Activated T-helper 1 cell treated with Interleukin-2 at 50 U/mL for 16 hours (primary cell): ENCODE data around the gene DCC.

Experiments used
- DNase-seq: peaks from one replicate; pipeline ENCODE4 v3.0.0-alpha.2; 2020; ENCODE audit warnings: low read depth

The DCC gene

GRCh38 chr18:53224128-53224778, 884.3 kb downstream of the DCC start:
- DNase-seq: no peak

DNA sequence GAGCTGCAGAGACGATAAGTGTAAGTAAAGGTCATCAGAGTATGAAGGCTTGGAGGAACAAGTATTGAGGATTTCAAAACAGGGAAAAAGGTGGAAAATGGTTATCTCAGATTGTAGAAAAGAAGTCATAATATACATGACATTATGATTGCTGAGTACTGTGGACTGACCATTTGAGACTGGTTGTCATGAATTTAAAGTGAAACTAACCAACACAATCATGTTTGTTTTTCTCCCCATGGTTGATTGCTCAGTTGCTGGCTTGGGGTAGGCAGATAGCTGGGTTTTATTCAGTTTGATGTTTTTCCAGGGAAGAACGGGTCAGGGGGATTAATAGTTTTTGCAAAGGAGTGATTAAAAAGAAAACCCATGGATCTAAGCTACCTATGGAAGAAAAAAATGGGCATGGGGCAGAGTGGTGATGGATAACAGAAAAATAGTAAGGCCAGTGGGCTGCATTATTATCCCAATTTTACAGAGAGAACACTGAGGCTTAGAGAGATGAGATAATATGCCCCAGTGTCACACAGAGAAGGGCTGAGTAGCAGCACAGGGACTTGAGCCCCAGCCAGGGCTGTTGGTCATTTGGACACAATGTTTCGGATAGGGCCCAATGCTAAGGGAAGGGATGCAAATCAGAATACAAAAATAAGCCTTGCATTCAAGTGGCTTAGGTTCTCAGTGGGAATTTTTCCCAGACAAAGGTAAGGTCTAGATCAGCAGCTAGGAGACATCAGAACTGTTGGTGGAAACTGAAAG, 885.7 kb downstream of the DCC start:
- no peak for DNase-seq

GRCh38 chr18:53234610-53235009, 894.6 kb downstream of the DCC start:
- DNase-seq: no peak

DNA sequence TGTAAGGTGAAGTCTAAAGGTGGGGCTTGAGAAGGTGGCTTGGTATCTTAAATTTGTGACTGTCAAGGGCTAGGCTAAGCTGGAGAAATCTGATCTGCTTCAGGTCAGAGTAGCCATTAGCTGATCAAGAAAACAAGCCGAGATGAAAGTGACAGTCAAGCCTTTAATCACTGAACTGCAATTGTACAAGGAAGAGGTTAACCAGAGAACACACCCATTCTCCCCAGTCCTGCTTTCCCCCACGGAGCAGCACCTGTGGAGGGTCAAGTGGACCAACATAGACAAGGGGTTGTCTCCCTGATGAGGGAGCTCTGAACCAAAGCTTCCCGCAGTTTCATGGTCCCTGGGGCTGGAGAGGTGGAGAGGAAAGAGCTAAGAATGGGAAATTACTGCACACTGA, 901.2 kb downstream of the DCC start:
- no peak for DNase-seq

- DNase-seq: no peak
Observed at GRCh38 chr18:53253789-53254188, 913.8 kb downstream of the DCC start.

DNA sequence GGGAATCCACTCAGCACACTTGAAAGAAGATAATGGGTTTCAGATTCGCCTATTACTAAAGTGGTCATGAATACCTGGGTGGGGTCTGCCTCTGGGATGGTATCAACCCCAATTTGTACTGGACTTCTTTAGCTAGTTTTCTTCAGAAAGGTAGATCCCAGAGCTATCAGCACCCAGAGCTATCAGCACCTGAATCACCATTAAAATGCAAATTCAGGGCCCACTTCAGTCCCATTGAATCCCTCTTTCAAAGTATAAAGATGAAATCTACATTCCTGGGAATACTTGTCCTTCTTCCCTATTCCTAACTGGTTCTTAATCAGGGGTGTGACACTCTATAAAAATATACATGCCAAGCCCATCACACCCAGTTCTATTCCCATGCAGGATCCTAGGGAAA, 914.3 kb downstream of the DCC start:
- no peak for DNase-seq

DNA sequence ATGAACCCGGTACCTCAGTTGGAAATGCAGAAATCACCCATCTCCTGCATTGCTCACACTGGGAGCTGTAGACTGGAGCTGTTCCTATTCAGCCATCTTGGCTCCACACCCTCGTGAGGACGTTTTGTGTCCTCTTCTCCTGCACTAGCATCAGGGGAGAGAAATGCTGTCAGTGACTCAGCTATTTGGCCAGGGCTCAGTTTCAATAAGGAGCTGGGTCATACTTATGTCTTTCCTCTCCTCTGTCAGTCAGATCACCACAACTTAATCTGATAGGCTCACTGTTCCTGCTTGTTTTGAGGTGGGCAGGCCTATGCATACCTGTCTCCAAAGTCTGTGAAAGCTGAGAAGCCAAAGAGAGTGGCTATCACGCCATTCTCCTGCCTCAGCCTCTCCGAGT, 921.2 kb downstream of the DCC start:
- no peak for DNase-seq

DNA sequence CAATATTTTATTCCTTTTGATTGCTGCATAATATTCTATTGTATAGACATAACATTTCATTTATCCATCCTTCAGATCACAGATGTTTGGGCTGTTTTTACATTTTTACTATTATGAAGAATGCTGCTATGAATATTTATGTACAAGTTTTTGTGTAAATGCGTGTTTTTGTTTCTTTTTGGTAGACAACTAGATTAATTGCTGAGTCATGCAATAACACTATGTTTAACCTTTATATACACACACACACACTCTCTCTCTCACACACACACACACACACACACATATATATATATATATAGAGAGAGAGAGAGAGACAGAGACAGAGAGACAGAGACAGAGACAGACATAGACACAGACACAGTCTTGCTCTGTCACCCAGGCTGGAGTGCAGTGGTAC, 926.9 kb downstream of the DCC start:
- DNase-seq: no peak

- no peak for DNase-seq
Observed at GRCh38 chr18:53268455-53268854, 928.5 kb downstream of the DCC start.

DNA sequence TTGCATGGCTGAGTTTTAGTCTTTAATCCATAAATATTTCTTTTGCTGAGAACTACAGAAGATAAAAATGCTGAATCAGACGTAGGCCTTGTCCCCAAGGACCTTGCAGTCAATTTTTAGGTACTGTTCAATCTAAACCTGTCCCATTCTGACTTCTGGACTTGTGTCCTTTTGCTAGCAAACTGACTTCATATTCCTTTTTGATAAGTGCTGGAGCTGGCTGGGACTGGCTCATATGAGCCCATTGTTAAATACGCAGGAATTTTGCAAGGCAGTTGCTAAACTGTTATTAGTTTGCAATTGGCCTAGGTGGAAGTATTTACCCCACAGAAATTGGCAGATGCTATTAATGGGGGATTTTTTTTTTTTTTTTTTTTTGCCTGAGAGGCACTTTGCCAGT, 941.4 kb downstream of the DCC start:
- no peak for DNase-seq

DNA sequence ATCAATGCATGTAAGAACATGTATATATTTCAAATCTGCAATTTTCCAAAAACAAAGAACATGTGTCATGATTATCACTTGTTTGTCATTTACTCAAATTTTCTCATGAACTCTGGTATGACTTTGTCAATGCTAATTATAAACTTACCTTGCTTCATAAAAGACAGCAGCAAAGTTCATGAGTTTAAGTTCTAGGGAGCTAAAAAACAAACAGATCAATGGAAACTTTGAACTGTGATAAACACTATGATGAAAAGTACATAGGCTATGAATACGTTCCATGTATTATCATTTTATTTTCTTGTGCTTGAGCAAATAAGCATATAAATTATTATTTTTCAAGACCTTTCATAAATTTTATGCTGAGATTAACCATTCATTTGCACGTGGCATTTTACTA, 943.7 kb downstream of the DCC start:
- no peak for DNase-seq

DNA sequence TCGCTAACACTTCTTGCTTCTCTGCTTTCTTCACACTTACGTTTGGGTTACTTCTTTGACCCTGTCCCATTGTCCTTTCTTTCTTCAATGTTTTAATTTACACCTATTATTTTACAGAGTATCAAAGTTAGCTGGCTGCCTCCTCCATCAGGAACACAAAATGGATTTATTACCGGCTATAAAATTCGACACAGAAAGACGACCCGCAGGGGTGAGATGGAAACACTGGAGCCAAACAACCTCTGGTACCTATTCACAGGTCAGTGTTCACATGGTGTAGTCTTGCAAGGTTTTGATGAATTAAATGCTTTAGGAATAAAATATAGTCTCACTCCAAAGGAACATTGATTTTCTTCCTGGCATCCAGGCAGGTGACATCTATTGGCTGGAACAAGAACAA, 965.5 kb downstream of the DCC start:
- no peak for DNase-seq

GRCh38 chr18:53319628-53320027, 979.6 kb downstream of the DCC start:
- DNase-seq: no peak

DNA sequence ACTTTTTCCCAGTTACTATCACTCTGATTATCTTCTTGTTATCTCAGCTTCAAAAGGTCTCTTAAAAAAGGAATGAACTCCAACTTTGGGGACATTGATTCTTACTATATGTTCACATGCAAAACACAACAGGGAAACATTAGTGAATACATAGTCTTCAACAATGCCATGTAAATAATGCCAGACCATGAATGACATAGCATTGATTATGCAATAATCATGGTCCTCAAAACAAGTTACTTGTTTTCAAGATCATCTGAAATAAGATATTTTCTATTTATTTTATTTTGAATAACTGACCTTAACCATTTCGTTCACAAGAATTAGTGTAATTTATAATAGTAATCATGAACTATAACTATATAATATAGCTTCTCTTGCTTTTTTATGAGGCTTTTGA, 982.2 kb downstream of the DCC start:
- DNase-seq: no peak

DNA sequence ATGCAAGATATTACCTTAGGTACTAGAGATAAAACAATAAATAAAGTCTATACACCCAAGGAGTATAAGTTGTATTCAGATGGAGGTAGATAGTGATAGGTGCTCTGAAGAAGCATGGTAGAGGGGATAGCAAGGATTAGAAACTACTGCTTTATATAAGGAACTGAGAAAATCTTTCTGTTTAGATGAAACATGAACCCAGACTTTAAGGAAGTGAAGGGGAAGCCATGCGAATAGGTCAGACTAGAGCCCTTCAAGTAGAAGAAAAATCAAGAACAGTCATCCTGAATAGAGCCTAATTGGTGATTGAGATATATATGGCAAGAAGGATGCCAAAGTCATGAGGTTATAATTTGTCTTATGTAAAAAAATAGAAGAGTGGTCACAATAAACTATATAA, 984.4 kb downstream of the DCC start:
- DNase-seq: no peak

DNA sequence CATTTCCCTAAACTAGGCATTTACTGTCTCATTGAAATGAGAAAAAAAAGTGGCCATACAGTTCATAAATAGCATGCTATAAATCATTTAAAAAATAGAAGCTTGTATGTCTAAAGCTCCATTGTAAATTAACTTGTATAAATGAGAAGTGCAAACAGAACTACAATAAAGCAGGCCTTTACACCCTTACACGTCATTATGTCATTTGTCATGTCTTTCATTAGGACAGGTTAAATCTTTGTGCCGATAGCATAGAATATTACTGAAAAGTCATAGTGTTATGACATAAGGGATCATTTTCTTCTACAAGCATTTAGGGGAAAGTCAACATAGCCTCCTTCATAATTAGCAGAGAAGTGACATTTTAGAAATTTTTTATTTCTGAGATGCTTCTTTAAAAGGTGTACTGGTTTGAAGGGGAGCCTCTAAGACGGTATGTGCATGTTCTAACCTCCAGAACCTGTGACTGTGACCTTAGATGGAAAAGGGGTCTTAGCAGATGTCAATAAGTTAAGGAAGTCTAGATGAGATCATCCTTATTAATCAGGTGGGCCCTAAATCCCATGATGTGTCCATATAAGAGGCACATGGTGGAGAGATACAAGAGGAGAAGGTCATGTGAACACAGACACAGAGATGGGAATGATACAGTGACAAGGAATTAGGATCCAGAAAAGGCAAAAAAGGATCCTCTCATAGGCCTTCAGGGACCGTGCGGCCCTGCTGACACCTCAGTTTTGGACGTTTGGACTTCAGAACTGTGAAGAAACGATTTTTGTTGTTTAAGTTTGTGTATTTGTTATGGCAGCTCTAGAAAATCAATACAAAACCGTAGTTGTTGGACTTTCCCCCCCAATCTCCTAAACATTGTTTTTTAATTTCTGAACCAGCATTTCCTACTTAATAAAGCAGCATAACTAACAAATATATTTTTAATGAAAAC, 1020.8 kb downstream of the DCC start:
- DNase-seq: no peak

DNA sequence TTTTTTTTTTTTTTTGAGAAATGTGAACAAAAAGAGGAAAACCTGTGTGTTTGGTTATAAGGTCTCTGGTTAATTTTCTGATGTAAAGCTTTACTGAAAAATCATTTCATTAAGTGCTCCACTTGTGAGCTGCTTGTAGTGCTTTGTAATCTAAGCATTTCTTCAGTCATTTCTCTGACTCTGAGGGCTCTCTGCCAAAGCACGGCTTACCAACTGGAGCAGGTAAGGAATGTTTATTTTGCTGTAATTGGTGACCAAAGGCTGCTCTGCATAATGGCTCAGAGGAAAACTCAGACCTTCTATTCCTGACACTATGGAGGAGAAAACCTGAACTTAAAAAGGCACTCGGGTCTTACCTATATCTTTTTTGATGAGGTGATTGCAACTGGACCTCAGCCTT, 1035.6 kb downstream of the DCC start:
- no peak for DNase-seq

- no peak for DNase-seq
Observed at GRCh38 chr18:53380063-53380639, 1040.2 kb downstream of the DCC start.

GRCh38 chr18:53382870-53383269, 1042.9 kb downstream of the DCC start:
- DNase-seq: no peak

GRCh38 chr18:53385889-53386288, 1045.9 kb downstream of the DCC start:
- DNase-seq: no peak

DNA sequence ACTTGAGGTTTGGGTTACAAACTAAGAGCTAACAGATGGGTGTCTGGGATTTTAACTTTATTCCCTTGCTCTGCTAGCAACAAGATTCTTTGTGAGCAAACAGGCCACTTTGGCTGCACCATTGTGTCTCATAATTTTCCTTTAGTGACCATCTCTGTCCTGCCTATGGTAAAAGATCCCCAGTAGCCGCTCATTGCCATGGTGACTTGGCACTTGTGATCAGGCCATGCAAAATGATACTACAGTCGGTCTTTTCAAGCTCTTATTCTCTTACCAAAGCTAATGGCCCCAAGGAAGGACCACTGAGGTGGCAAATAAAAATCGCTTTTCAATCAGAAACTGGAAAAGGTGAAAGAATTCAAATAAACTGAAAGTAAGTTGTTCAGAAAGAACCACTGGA, 1047.6 kb downstream of the DCC start:
- DNase-seq: no peak

GRCh38 chr18:53402670-53403069, 1062.7 kb downstream of the DCC start:
- no peak for DNase-seq

DNA sequence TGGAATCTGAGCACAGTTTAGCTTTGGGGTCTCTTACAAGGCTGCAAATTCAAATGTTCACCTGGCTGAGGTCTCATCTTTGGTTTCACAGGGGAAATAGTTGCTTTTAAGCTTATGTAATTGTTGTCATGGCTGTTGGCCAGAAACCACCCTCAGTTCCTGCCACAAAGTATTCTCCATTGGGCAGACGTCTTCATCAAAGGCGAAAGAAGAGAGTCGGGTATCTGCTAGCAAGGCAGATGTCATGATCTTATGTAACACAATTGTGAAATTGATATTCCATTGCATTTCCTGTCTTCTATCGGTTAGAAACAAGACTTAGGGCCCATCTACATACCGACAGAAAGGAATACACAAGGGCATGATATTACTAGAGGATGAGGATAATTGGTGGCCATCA, 1068.3 kb downstream of the DCC start:
- DNase-seq: no peak
